ENCODE data around the gene LRRC2. TPM values are rescaled to one million over a fixed set of nuclear protein-coding genes. Genes with fewer than 3 reads are reported as not detected.

LRRC2 gene
- total and polyA plus RNA-seq, 9 of the 15 experiments (the other 6 are each of a cell fraction or from before 2014, with no cell fraction given) = 0.01 to 0.04 (median 0.03) TPM; not detected in 5

DNA sequence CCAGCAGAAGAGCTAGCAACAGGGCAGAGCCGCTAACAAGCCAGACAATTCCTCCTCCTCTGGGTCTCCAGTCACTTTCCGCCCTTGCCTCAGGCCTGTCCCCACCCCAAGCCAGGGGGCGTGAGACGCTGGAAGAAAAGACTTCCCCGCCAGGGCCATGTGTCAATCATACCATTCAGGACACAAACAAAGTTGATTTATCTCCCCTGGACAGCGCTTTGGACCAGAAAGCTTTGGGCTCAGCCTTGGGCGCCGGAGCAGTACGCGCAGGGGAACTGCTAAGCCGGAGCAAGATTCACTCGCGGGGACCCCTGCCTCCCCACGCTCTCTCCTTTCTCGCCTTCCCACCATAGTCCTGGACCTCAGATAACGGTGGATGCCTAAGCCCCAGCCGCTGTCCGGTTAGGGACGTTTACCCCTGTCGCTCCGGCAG, 479 bp downstream of the LRRC2 start (continued):
- TF ChIP-seq MEIS2 (IDR thresholded peaks at IDR 0.05; ENCODE audit: partially characterized antibody) = peak; percentile 80

- Histone ChIP-seq H3K27me3 (ENCODE audit: control insufficient read depth in 2 of 2, insufficient read depth in 2 of 2, low read length in 2 of 2) (peaks cover 19 to 29% of the 10 kb centered on the region in 2 experiments), H3K4me3 (no peak overlapping the region), H2AFZ (ENCODE audit: low read depth, low read length) (no peak overlapping the region), H3K27ac (ENCODE audit: extremely low read depth, low read depth, low read length) (no peak overlapping the region), H3K9ac (ENCODE audit: insufficient read depth in 1 of 2, low read depth in 2 of 2, low read length in 2 of 2) (no peak overlapping the region), H3K4me2 (ENCODE audit: insufficient read depth, low read length) (no peak overlapping the region), H3K9me1 (ENCODE audit: control insufficient read depth, insufficient read depth, low read length) (no peaks in the 10 kb centered on the region), H3K79me2 (ENCODE audit: control insufficient read depth, insufficient read depth, low read length) (no peaks in the 10 kb centered on the region), H3K9me3 (replicated peaks; ENCODE audit: control insufficient read depth, insufficient read depth, low read depth, low read length) (no peaks in the 10 kb centered on the region), H4K20me1 (replicated peaks; ENCODE audit: control insufficient read depth, insufficient read depth, low read length) (no peaks in the 10 kb centered on the region), H3K36me3 (ENCODE audit: control insufficient read depth, insufficient read depth, low read length) (no peaks in the 10 kb centered on the region), H3K4me1 (replicated peaks in 1 of 2; ENCODE audit: control insufficient read depth in 2 of 2, insufficient read depth in 2 of 2, low read length in 2 of 2) (peaks cover 0 to 11% of the 10 kb centered on the region in 2 experiments; a peak in 4 of 5 replicates)
- no peak for FAIRE-seq
- CTCF ChIA-PET (ENCODE audit: low intra/inter-chr PET ratio) = no interaction called here
- in situ Hi-C loops (cut with MboI) = no loop called here
- WGBS (ENCODE audit: insufficient coverage, low coverage, missing lambda C conversion rate) = 6% methylated on average over 4 of the region's 4 CpGs
- intact Hi-C loops (cut with micrococcal nuclease) = no loop called here
- POLR2A ChIA-PET = interaction anchor here (0.7 kb wide), 1 partner anchor 10 kb away, joined by 4 read pairs; no protein-coding TSS in a partner anchor
- BruUV-seq (replicated peaks) = no TSS peak
- DNase-seq (ENCODE audit: extremely low read depth in 1 of 4, low spot score in 3 of 4) = no peak
- ATAC-seq = no peak
- TF ChIP-seq ZBTB5 (IDR thresholded peaks at IDR 0.05) (no peak), NFXL1 (CRISPR knock-in tag; IDR thresholded peaks at IDR 0.05) (no peak), E2F5 (CRISPR knock-in tag; IDR thresholded peaks at IDR 0.05) (no peak), HMG20A (CRISPR knock-in tag; conservative IDR thresholded peaks at IDR 0.05) (no peak), NFIC (IDR thresholded peaks at IDR 0.05) (no peak), RBBP5 (IDR thresholded peaks at IDR 0.05; ENCODE audit: borderline replicate concordance, insufficient read depth, low read length, poor library complexity, severe bottlenecking) (no peak), ZFP30 (CRISPR knock-in tag; IDR thresholded peaks at IDR 0.05; ENCODE audit: borderline replicate concordance) (no peak), ZNF785 (CRISPR knock-in tag; IDR thresholded peaks at IDR 0.05) (no peak), EWSR1 (IDR thresholded peaks at IDR 0.05; ENCODE audit: borderline replicate concordance, low read depth, partially characterized antibody) (no peak), FOXJ2 (tag; IDR thresholded peaks at IDR 0.05) (no peak), SRF (CRISPR knock-in tag; IDR thresholded peaks at IDR 0.05) (no peak), ZNF311 (CRISPR knock-in tag; IDR thresholded peaks at IDR 0.05) (no peak), HINFP (tag; conservative IDR thresholded peaks at IDR 0.05; ENCODE audit: low read depth) (no peak), SIX5 (IDR thresholded peaks at IDR 0.05; ENCODE audit: borderline replicate concordance in 1 of 2, insufficient read depth in 1 of 2, low read depth in 1 of 2, low read length in 2 of 2) (no peak), NCOA1 (IDR thresholded peaks at IDR 0.05; ENCODE audit: low read depth) (no peak), CREB1 (IDR thresholded peaks at IDR 0.05) (no peak), CREB1 (CRISPR knock-in tag; IDR thresholded peaks at IDR 0.05) (no peak)
Observed at GRCh38 chr3:46565077-46565476, 1.0 kb downstream of the LRRC2 start.
